Body of pancreas (tissue), 4 donors: Measurements from ENCODE around the gene MAT2B. TPM values are rescaled to one million over a fixed set of nuclear protein-coding genes. Genes with fewer than 3 reads are reported as not detected.

Source experiments
- ATAC-seq: fragments of 150-250 bp; one replicate; pipeline ENCODE4 v1.9.1; 2016
- DNase-seq, 4 donors: peaks; one replicate each; pipeline ENCODE4 v3.0.0-alpha.2; 2019
- H3K27ac ChIP-seq, 4 donors: fragments of 200-600 bp; sonication (generic); 1 replicate in 3 of 4; 2 replicates in 1 of 4; pipeline versions ENCODE4 v1.5.1 to v1.6.1; 2016 to 2019; ENCODE audit warnings: mild to moderate bottlenecking in 1 of 4, mixed read lengths in 1 of 4, moderate library complexity in 1 of 4
- H3K27me3 ChIP-seq, 2 donors: fragments of 200-600 bp; sonication (generic); one replicate each; pipeline ENCODE4 v1.6.0; 2016; ENCODE audit warnings: mild to moderate bottlenecking in 1 of 2
- H3K36me3 ChIP-seq, 2 donors: fragments of 200-600 bp; sonication (generic); replicated peaks in 1 of 2; 2 replicates each; pipeline ENCODE4 v1.5.1; 2016; ENCODE audit warnings: low read depth in 2 of 2; ENCODE audit not compliant: insufficient read depth in 1 of 2
- H3K4me1 ChIP-seq: fragments of 200-600 bp; sonication (generic); one replicate; pipeline ENCODE4 v1.6.0; 2016
- H3K4me3 ChIP-seq, 2 donors: fragments of 200-600 bp; sonication (generic); 1 replicate in 1 of 2; 2 replicates in 1 of 2; pipeline ENCODE4 v1.5.1; 2016 to 2019
- H3K9me3 ChIP-seq, 3 donors: fragments of 200-600 bp; sonication (generic); 1 replicate in 2 of 3; 2 replicates in 1 of 3; pipeline ENCODE4 v1.5.1; 2016
- CTCF ChIP-seq, 7 experiments: fragments of 450-650 bp in 4 of 7; fragments of 200-600 bp in 3 of 7; sonication (generic) in 3 of 7; IDR thresholded peaks; one replicate each; pipeline ENCODE4 v1.5.1; 2016 to 2019; ENCODE audit warnings: antibody characterized with exemption in 7 of 7
- POLR2A ChIP-seq, 3 donors: fragments of 450-650 bp; IDR thresholded peaks; one replicate each; pipeline ENCODE4 v1.6.1; 2016; ENCODE audit warnings: antibody characterized with exemption in 3 of 3, mild to moderate bottlenecking in 2 of 3
- WGBS, 2 donors: methylation state at CpG; one replicate each; pipeline ENCODE4 v1.1.5; 2017; 5-methylcytosine and 5-hydroxymethylcytosine counted together
- intact Hi-C: fragments of 100-400 bp; cut with DNase I; formaldehyde crosslinking; loops from one replicate; pipeline ENCODE4 v1.15.1; 2023
- total RNA-seq, 2 donors: library from RNA; depleted of rRNA; stranded (reverse); fragments of >200 nt; gene quantifications; one replicate each; pipeline ENCODE4 v1.1.0, GENCODE V29; 2016

The MAT2B gene
- total RNA-seq, 2 donors from 2014 or later, result 18.5 to 29.1 TPM

DNA sequence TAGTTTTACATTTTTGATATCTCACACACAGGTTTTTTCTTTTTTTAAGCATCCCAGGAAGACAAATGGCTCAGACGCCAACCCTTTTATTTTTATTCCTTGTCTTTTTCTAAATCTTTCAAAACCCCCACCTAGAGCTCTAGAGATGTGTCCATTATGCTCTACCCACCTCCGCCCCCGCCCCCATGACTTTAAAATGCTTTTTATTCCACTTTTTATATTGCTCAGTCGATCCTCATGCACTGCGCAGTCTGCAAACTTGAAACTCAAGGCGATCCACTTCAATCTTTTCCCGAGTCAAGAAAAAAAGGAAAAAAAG, 411 bp upstream of the MAT2B start:
- Histone ChIP-seq H3K4me1 (peaks cover 44% of the 10 kb centered on the region), H3K36me3 (no peaks in the 10 kb centered on the region), H3K27me3 (no peaks in the 10 kb centered on the region), H3K9me3 (no peaks in the 10 kb centered on the region), H3K27ac (peak overlapping the region; percentile 86 to 99 (median 98)), H3K4me3 (peak overlapping the region in 1 of 2 donors; percentile 39)
- peak; percentile 1 for ATAC-seq
- TF ChIP-seq POLR2A (IDR thresholded peaks at IDR 0.05) (no peak), CTCF (IDR thresholded peaks at IDR 0.05) (no peak)
- 0 to 2% methylated on average over 7 of the region's 7 CpGs for WGBS, 2 donors
- intact Hi-C loops, result no loop called here
- DNase-seq, result no peak

DNA sequence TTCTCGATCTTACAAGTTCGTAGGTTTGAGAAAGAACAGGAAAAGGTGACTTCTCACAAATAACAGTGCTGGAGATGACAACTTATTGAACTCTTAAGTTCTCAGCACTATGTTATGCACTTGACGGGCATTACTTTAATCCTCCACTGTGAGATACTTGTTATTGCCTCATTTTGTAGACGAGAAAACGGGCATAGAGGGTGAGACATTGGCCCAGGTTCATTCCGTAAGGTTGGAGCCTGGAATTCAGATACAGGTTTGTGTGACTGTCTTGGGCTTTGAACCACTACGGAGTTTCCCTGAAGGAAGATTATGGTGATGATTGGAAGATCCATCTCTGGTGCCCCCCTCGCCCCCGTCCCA, 657 bp downstream of the MAT2B start:
- WGBS, 2 donors, result 0 to 1% methylated on average over 9 of the region's 9 CpGs
- Histone ChIP-seq H3K9me3 (no peaks in the 10 kb centered on the region), H3K4me1 (peaks cover 50% of the 10 kb centered on the region), H3K4me3 (peak overlapping the region; percentile 12 to 39), H3K36me3 (no peaks in the 10 kb centered on the region), H3K27me3 (no peaks in the 10 kb centered on the region), H3K27ac (peak overlapping the region; percentile 86 to 99 (median 98))
- no peak for TF ChIP-seq POLR2A (IDR thresholded peaks at IDR 0.05)
- TF ChIP-seq CTCF (IDR thresholded peaks at IDR 0.05), result no peak
- intact Hi-C loops, result no loop called here
- DNase-seq, result no peak
- ATAC-seq, result no peak

GRCh38 chr5:163506726-163507125, 1.3 kb downstream of the MAT2B start:
- TF ChIP-seq POLR2A (IDR thresholded peaks at IDR 0.05), result no peak
- no peak for TF ChIP-seq CTCF (IDR thresholded peaks at IDR 0.05)
- peak overlapping the region in 1 of 2 donors; percentile 39 for H3K4me3 ChIP-seq
- H3K27ac ChIP-seq, result peak overlapping the region in 2 of 4 donors; percentile 97 to 99
- no peak for ATAC-seq
- intact Hi-C loops, result no loop called here
- no peak for DNase-seq
- H3K9me3 ChIP-seq, result no peaks in the 10 kb centered on the region
- H3K4me1 ChIP-seq, result peaks cover 50% of the 10 kb centered on the region
- H3K36me3 ChIP-seq, result no peaks in the 10 kb centered on the region
- WGBS, 2 donors, result 2% methylated on average over 8 of the region's 8 CpGs
- H3K27me3 ChIP-seq, result no peaks in the 10 kb centered on the region

DNA sequence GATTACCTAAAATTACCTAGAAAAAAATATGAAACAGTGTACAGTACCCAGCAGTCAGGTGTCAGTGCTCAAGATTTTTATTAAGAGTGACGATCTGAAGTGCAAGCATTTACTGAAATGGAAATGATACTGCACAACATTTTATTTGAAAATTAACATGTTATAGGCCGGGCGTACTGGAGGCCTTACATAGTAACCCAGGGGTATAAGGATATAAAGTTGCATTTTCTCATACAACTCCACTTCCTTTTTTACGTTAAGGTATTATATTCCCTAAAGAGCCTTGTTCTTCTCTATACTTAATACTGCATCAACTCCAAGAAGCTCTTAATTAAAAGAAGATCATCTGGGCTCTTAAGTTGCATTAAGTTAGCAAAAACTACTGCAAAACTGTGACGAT, 3.3 kb downstream of the MAT2B start:
- ATAC-seq (no peak), DNase-seq (no peak)
- no peaks in the 10 kb centered on the region for H3K27me3 ChIP-seq
- H3K9me3 ChIP-seq, result no peaks in the 10 kb centered on the region
- H3K27ac ChIP-seq, result peak overlapping the region in 3 of 4 donors; percentile 60 to 75 (median 72)
- TF ChIP-seq CTCF (IDR thresholded peaks at IDR 0.05), result no peak
- TF ChIP-seq POLR2A (IDR thresholded peaks at IDR 0.05), result no peak
- WGBS, 2 donors, result 32 to 35% methylated on average over 5 of the region's 5 CpGs
- H3K36me3 ChIP-seq, result no peaks in the 10 kb centered on the region
- H3K4me3 ChIP-seq, result no peak overlapping the region
- intact Hi-C loops, result no loop called here
- peaks cover 45% of the 10 kb centered on the region for H3K4me1 ChIP-seq

DNA sequence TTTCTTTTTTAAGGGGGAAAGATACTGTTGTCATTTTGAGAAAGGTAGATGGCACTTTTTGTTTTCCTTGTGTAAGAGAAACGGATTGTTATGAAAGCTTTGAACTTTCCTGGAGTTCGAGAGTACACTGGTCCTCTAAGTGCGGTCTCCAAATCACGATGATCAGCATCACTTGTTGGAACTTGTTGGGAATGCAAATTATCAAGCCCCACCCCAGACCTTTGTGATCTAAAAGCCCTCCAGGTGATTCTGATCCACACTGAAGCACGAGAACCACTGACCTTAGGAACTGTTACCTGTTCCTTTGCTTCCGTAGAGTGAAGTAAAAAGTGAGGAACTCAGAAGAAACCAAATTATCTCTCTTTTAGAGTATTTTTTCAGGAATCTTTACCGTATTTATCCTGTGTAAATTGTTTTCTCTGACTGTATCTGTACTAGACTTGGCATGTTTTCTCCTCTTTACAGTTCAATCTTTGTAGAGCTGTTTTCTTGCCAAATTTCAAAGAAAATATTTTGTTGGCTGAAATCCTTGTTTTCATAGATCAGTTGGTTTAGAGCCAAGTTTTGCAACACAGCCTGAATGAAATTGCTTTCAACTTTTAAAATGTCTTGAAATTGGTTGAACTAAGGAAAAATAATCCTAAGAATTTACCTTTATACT, 4.0 kb downstream of the MAT2B start:
- DNase-seq (peak in 2 of 4 donors; percentile 12 to 15), ATAC-seq (no peak)
- Histone ChIP-seq H3K4me1 (peaks cover 40% of the 10 kb centered on the region), H3K36me3 (peaks cover under 1 to 4% of the 10 kb centered on the region in 2 donors), H3K4me3 (no peak overlapping the region), H3K9me3 (no peaks in the 10 kb centered on the region), H3K27me3 (no peaks in the 10 kb centered on the region), H3K27ac (peak overlapping the region; percentile 50 to 75 (median 66))
- WGBS, 2 donors, result 3% methylated on average over 7 of the region's 7 CpGs
- no peak for TF ChIP-seq CTCF (IDR thresholded peaks at IDR 0.05)
- no peak for TF ChIP-seq POLR2A (IDR thresholded peaks at IDR 0.05)
- intact Hi-C loops, result no loop called here
